Islet of Langerhans (tissue), 1 donor: ENCODE results near the gene SEPTIN10.
"Not testable (repeated sequence)": the region's sequence is repeated elsewhere in the genome, so short reads cannot be mapped to it uniquely, and the experiment has no call there.

Experiments used
- FAIRE-seq: peaks from one replicate; lab custom pipeline; 2011; peaks lifted over from hg19 to GRCh38; lab: Jason Lieb, UNC

The SEPTIN10 gene

GRCh38 chr2:109601783-109602182 lies 12.0 kb downstream of the SEPTIN10 start:
- FAIRE-seq, result no peak

GRCh38 chr2:109597283-109597682 lies 16.5 kb downstream of the SEPTIN10 start:
- FAIRE-seq, result no peak

GRCh38 chr2:109595644-109596043 lies 18.1 kb downstream of the SEPTIN10 start:
- FAIRE-seq, result no peak

GRCh38 chr2:109594246-109594885 lies 19.4 kb downstream of the SEPTIN10 start:
- FAIRE-seq, result no peak

GRCh38 chr2:109592905-109593304 lies 20.9 kb downstream of the SEPTIN10 start:
- FAIRE-seq, result no peak

GRCh38 chr2:109591206-109591605 lies 22.6 kb downstream of the SEPTIN10 start:
- FAIRE-seq, result no peak

- FAIRE-seq, result no peak
Measured at GRCh38 chr2:109586687-109587086, 27.1 kb downstream of the SEPTIN10 start.

GRCh38 chr2:109582928-109583895 lies 30.6 kb downstream of the SEPTIN10 start:
- FAIRE-seq, result no peak

GRCh38 chr2:109577630-109578029 lies 36.1 kb downstream of the SEPTIN10 start:
- not testable (repeated sequence) for FAIRE-seq

- no peak for FAIRE-seq
Measured at GRCh38 chr2:109575373-109575772, 38.4 kb downstream of the SEPTIN10 start.

GRCh38 chr2:109563980-109564550 lies 49.7 kb downstream of the SEPTIN10 start:
- no peak for FAIRE-seq

GRCh38 chr2:109563288-109563687 lies 50.5 kb downstream of the SEPTIN10 start:
- no peak for FAIRE-seq

GRCh38 chr2:109562421-109562820 lies 51.3 kb downstream of the SEPTIN10 start:
- no peak for FAIRE-seq

GRCh38 chr2:109560265-109560664 lies 53.5 kb downstream of the SEPTIN10 start:
- no peak for FAIRE-seq

- FAIRE-seq, result peak; percentile 9
Measured at GRCh38 chr2:109558076-109558882, 55.5 kb downstream of the SEPTIN10 start.

GRCh38 chr2:109557309-109557708 lies 56.5 kb downstream of the SEPTIN10 start:
- FAIRE-seq, result no peak

- FAIRE-seq, result no peak
Measured at GRCh38 chr2:109555346-109555900, 58.3 kb downstream of the SEPTIN10 start.

GRCh38 chr2:109554758-109555157 lies 59.0 kb downstream of the SEPTIN10 start:
- FAIRE-seq, result no peak

- no peak for FAIRE-seq
Measured at GRCh38 chr2:109549016-109549590, 64.7 kb downstream of the SEPTIN10 start.

- no peak for FAIRE-seq
Measured at GRCh38 chr2:109547280-109547679, 66.5 kb downstream of the SEPTIN10 start.
